ENCODE data around the gene PTGFRN.

PTGFRN gene

GRCh38 chr1:116961606-116962005, 51.9 kb downstream of the PTGFRN start:
- ATAC-seq, result no peak
- TF ChIP-seq CSDC2 (CRISPR knock-in tag; IDR thresholded peaks at IDR 0.05) (no peak), ESRRG (CRISPR knock-in tag; IDR thresholded peaks at IDR 0.05) (no peak), SNAI2 (CRISPR knock-in tag; IDR thresholded peaks at IDR 0.05) (no peak), POU6F1 (CRISPR knock-in tag; IDR thresholded peaks at IDR 0.05; ENCODE audit: borderline replicate concordance, low read depth) (no peak), ARNTL (CRISPR knock-in tag; IDR thresholded peaks at IDR 0.05; ENCODE audit: borderline replicate concordance, low read depth) (no peak), ZNF565 (CRISPR knock-in tag; conservative IDR thresholded peaks at IDR 0.05; ENCODE audit: low read depth) (no peak), TCF4 (CRISPR knock-in tag; IDR thresholded peaks at IDR 0.05; ENCODE audit: borderline replicate concordance) (no peak), PATZ1 (CRISPR knock-in tag; IDR thresholded peaks at IDR 0.05; ENCODE audit: borderline replicate concordance) (no peak), ZC3H10 (CRISPR knock-in tag; IDR thresholded peaks at IDR 0.05) (no peak), GLIS3 (CRISPR knock-in tag; IDR thresholded peaks at IDR 0.05) (no peak), ZNF8 (CRISPR knock-in tag; IDR thresholded peaks at IDR 0.05) (no peak), TSHZ2 (CRISPR knock-in tag; IDR thresholded peaks at IDR 0.05) (no peak), RARB (CRISPR knock-in tag; IDR thresholded peaks at IDR 0.05) (no peak), CREB5 (CRISPR knock-in tag; IDR thresholded peaks at IDR 0.05; ENCODE audit: low read depth) (no peak), CSRNP3 (CRISPR knock-in tag; IDR thresholded peaks at IDR 0.05) (no peak), PPARA (CRISPR knock-in tag; IDR thresholded peaks at IDR 0.05; ENCODE audit: borderline replicate concordance) (no peak)

- ATAC-seq, result no peak
- TF ChIP-seq ZNF565 (CRISPR knock-in tag; conservative IDR thresholded peaks at IDR 0.05; ENCODE audit: low read depth) (no peak), ESRRG (CRISPR knock-in tag; IDR thresholded peaks at IDR 0.05) (no peak)
These were observed 53.4 kb downstream of the PTGFRN start for GRCh38 chr1:116962987-116963639.

GRCh38 chr1:116966791-116967190, 57.1 kb downstream of the PTGFRN start:
- ATAC-seq, result no peak
- TF ChIP-seq RARB (CRISPR knock-in tag; IDR thresholded peaks at IDR 0.05), result no peak
- TF ChIP-seq TSHZ2 (CRISPR knock-in tag; IDR thresholded peaks at IDR 0.05), result no peak
- no peak for TF ChIP-seq OSR1 (CRISPR knock-in tag; IDR thresholded peaks at IDR 0.05)
- TF ChIP-seq ARNTL (CRISPR knock-in tag; IDR thresholded peaks at IDR 0.05; ENCODE audit: borderline replicate concordance, low read depth), result no peak
- no peak for TF ChIP-seq CSDC2 (CRISPR knock-in tag; IDR thresholded peaks at IDR 0.05)
- TF ChIP-seq CREB5 (CRISPR knock-in tag; IDR thresholded peaks at IDR 0.05; ENCODE audit: low read depth), result no peak
- TF ChIP-seq PATZ1 (CRISPR knock-in tag; IDR thresholded peaks at IDR 0.05; ENCODE audit: borderline replicate concordance), result no peak
- no peak for TF ChIP-seq BACH2 (CRISPR knock-in tag; IDR thresholded peaks at IDR 0.05; ENCODE audit: borderline replicate concordance)
- no peak for TF ChIP-seq ZC3H10 (CRISPR knock-in tag; IDR thresholded peaks at IDR 0.05)
- TF ChIP-seq ZNF70 (CRISPR knock-in tag; IDR thresholded peaks at IDR 0.05), result no peak
